ENCODE measurements around the gene GLIS1.

- TF ChIP-seq, protein P1, sequence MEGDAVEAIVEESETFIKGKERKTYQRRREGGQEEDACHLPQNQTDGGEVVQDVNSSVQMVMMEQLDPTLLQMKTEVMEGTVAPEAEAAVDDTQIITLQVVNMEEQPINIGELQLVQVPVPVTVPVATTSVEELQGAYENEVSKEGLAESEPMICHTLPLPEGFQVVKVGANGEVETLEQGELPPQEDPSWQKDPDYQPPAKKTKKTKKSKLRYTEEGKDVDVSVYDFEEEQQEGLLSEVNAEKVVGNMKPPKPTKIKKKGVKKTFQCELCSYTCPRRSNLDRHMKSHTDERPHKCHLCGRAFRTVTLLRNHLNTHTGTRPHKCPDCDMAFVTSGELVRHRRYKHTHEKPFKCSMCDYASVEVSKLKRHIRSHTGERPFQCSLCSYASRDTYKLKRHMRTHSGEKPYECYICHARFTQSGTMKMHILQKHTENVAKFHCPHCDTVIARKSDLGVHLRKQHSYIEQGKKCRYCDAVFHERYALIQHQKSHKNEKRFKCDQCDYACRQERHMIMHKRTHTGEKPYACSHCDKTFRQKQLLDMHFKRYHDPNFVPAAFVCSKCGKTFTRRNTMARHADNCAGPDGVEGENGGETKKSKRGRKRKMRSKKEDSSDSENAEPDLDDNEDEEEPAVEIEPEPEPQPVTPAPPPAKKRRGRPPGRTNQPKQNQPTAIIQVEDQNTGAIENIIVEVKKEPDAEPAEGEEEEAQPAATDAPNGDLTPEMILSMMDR (IDR thresholded peaks at IDR 0.05): no peak
- no peak for TF ChIP-seq POLR2A (IDR thresholded peaks at IDR 0.05)
Measured at GRCh38 chr1:53549781-53550180, 189.2 kb downstream of the GLIS1 start.

All from heart left ventricle (tissue), 13 donors.